B cell (primary cell): ENCODE measurements around the gene RIC3. TPM values are rescaled to one million over a fixed set of nuclear protein-coding genes. Genes with fewer than 3 reads are reported as not detected.

Experiments used
- ATAC-seq: fragments of 200-7000 bp; cut with Tn5 transposase; one replicate; pipeline ENCODE4 v1.10.0; 2021; ENCODE audit warnings: low read depth, mild to moderate bottlenecking, moderate number of reproducible peaks, moderate library complexity
- CTCF ChIA-PET: fragments of 350-600 bp; sonication (Branson Sonifier 250); formaldehyde crosslinking; loops from one replicate; lab custom pipeline; 2021; ENCODE audit warnings: antibody characterized with exemption, inconsistent platforms; lab: Charles Lee
- POLR2A ChIA-PET: fragments of 350-600 bp; sonication (Branson Sonifier 250); formaldehyde crosslinking; loops from one replicate; lab custom pipeline; 2021; ENCODE audit warnings: antibody characterized with exemption; lab: Charles Lee
- DNase-seq: peaks from one replicate; pipeline ENCODE4 v3.0.0; 2013
- H2AFZ ChIP-seq: 2 replicates; pipeline ENCODE4 v1.6.1; 2012; ENCODE audit warnings: mild to moderate bottlenecking, low read depth, low read length; ENCODE audit not compliant: insufficient read depth, poor library complexity, severe bottlenecking
- H3K27ac ChIP-seq, 2 donors: 1 replicate in 1 of 2; 2 replicates in 1 of 2; pipeline ENCODE4 v1.5.1; 2012 to 2013; ENCODE audit warnings: low read length in 2 of 2, mild to moderate bottlenecking in 2 of 2, moderate library complexity in 1 of 2
- H3K27me3 ChIP-seq, 4 experiments: fragments of 200-600 bp in 1 of 4; sonication (generic) in 1 of 4; replicated peaks in 1 of 4; 1 replicate in 2 of 4; 2 replicates in 2 of 4; pipeline versions ENCODE4 v1.6.1 to v1.7.0; 2013 to 2016; ENCODE audit warnings: low read length in 3 of 4, mild to moderate bottlenecking in 2 of 4, mixed read lengths in 1 of 4, moderate library complexity in 1 of 4; ENCODE audit not compliant: insufficient read depth in 4 of 4, control insufficient read depth in 3 of 4; ENCODE audit errors: control extremely low read depth in 1 of 4
- H3K36me3 ChIP-seq, 2 experiments: replicated peaks in 1 of 2; 1 replicate in 1 of 2; 2 replicates in 1 of 2; pipeline versions ENCODE4 v1.6.1 to v1.7.1; 2013; ENCODE audit warnings: low read length in 1 of 2; ENCODE audit not compliant: insufficient read depth in 2 of 2, control insufficient read depth in 1 of 2; ENCODE audit errors: control extremely low read depth in 1 of 2, extremely low read depth in 1 of 2
- H3K4me1 ChIP-seq, 2 donors: fragments of 200-600 bp in 1 of 2; sonication (generic) in 1 of 2; 1 replicate in 1 of 2; 2 replicates in 1 of 2; pipeline versions ENCODE4 v1.5.1 to v1.6.1; 2013 to 2017; ENCODE audit warnings: low read length in 2 of 2; ENCODE audit not compliant: control insufficient read depth in 2 of 2, insufficient read depth in 2 of 2
- H3K4me2 ChIP-seq: replicated peaks from 2 replicates; pipeline ENCODE3; 2012; ENCODE audit warnings: mild to moderate bottlenecking, low read depth, low read length; ENCODE audit not compliant: poor library complexity, severe bottlenecking
- H3K4me3 ChIP-seq, 5 experiments: fragments of 200-600 bp in 1 of 5; sonication (generic) in 1 of 5; 1 replicate in 3 of 5; 2 replicates in 2 of 5; pipeline versions ENCODE4 v1.5.1 to v1.7.0; 2011 to 2016; ENCODE audit warnings: low read length in 4 of 5, mild to moderate bottlenecking in 4 of 5, low read depth in 2 of 5, control low read depth in 1 of 5, moderate library complexity in 1 of 5; ENCODE audit not compliant: insufficient read depth in 1 of 5; ENCODE audit errors: control extremely low read depth in 1 of 5, extremely low read depth in 1 of 5
- H3K79me2 ChIP-seq: fragments of 200-600 bp; sonication (generic); one replicate; pipeline ENCODE4 v1.6.0; 2016; ENCODE audit warnings: low read length; ENCODE audit not compliant: control insufficient read depth, insufficient read depth
- H3K9ac ChIP-seq: fragments of 200-600 bp; sonication (generic); 2 replicates; pipeline ENCODE4 v1.6.1; 2017; ENCODE audit warnings: mild to moderate bottlenecking, low read length, moderate library complexity
- H3K9me3 ChIP-seq, 3 donors: one replicate each; pipeline versions ENCODE4 v1.6.1 to v1.7.1; 2013; ENCODE audit warnings: low read length in 2 of 3; ENCODE audit not compliant: control insufficient read depth in 2 of 3, insufficient read depth in 1 of 3; ENCODE audit errors: control extremely low read depth in 1 of 3
- H4K20me1 ChIP-seq: 2 replicates; pipeline ENCODE4 v1.6.0; 2012; ENCODE audit warnings: mild to moderate bottlenecking, low read length; ENCODE audit not compliant: insufficient read depth, control insufficient read depth, poor library complexity, severe bottlenecking
- H3K27ac Mint-ChIP-seq: one replicate; pipeline ENCODE4 v1.8.0; 2021; ENCODE audit warnings: mixed read lengths
- H3K27me3 Mint-ChIP-seq: one replicate; pipeline ENCODE4 v1.8.0; 2021; ENCODE audit warnings: mixed read lengths
- H3K4me1 Mint-ChIP-seq: one replicate; pipeline ENCODE4 v1.8.0; 2021; ENCODE audit warnings: mixed read lengths
- H3K4me3 Mint-ChIP-seq: one replicate; pipeline ENCODE4 v1.8.0; 2021; ENCODE audit warnings: mixed read lengths
- H3K9me3 Mint-ChIP-seq: one replicate; pipeline ENCODE4 v1.8.0; 2022; ENCODE audit warnings: mixed read lengths; ENCODE audit not compliant: insufficient read depth
- CTCF ChIP-seq: fragments of 200-600 bp; IDR thresholded peaks from one replicate; pipeline ENCODE4 v1.8.0; 2022; ENCODE audit warnings: antibody characterized with exemption, mild to moderate bottlenecking
- EZH2 ChIP-seq: IDR thresholded peaks from 2 replicates; pipeline ENCODE4 v1.6.1; 2012; ENCODE audit warnings: borderline replicate concordance, low read depth, mild to moderate bottlenecking, moderate library complexity, low read length; ENCODE audit not compliant: insufficient read depth, poor library complexity, severe bottlenecking
- WGBS: methylation state at CpG from one replicate; pipeline ENCODE4 v1.1.5; 2013; ENCODE audit warnings: missing lambda C conversion rate; ENCODE audit not compliant: insufficient coverage; 5-methylcytosine and 5-hydroxymethylcytosine counted together
- intact Hi-C: fragments of 100-400 bp; cut with micrococcal nuclease; formaldehyde crosslinking; loops from one replicate; pipeline ENCODE4 v1.10.0; 2022
- polyA plus RNA-seq: library from polyadenylated mRNA; depleted of rRNA; stranded (reverse); fragments of >200 nt; gene quantifications from 2 replicates; pipeline ENCODE4 v1.2.3, GENCODE V29; 2012
- total RNA-seq, 2 donors: library from RNA; stranded (reverse); fragments of 120-200 nt in 1 of 2; gene quantifications; 1 replicate in 1 of 2; 2 replicates in 1 of 2; pipeline versions ENCODE4 v1.2.3 to v1.2.4, GENCODE V29; 2013 to 2022

RIC3 gene
- total and polyA plus RNA-seq, 2 donors (not counting 1 experiment from before 2014, with no cell fraction given) = 62.4 to 74.6 TPM

GRCh38 chr11:8199676-8200075 lies 30.9 kb upstream of the RIC3 start:
- no peak overlapping the region for H2AFZ ChIP-seq
- peak overlapping the region; percentile 16 for H3K27ac Mint-ChIP-seq
- no peaks in the 10 kb centered on the region for H3K27me3 ChIP-seq
- H3K9me3 ChIP-seq = no peaks in the 10 kb centered on the region
- H3K4me1 Mint-ChIP-seq = peaks cover 45% of the 10 kb centered on the region
- H3K4me1 ChIP-seq = peaks cover 41 to 47% of the 10 kb centered on the region in 2 donors
- H3K36me3 ChIP-seq = no peaks in the 10 kb centered on the region
- H3K27ac ChIP-seq = no peak overlapping the region
- intact Hi-C loops = loop anchor here (10.0 kb wide), 2 partner anchors 305 to 765 kb away; partner anchors contain the start of gene TMEM9B
- no peak for DNase-seq
- no peak overlapping the region for H3K4me3 ChIP-seq
- ChIA-PET POLR2A (no interaction called here), CTCF (interaction anchor here (7.8 kb wide), 1 partner anchor 9 kb away, joined by 327 read pairs; no protein-coding TSS in a partner anchor)
- H3K9me3 Mint-ChIP-seq = no peaks in the 10 kb centered on the region
- H3K79me2 ChIP-seq = peaks cover 6% of the 10 kb centered on the region
- TF ChIP-seq EZH2 = no peak
- TF ChIP-seq CTCF = no peak
- no peak overlapping the region for H3K9ac ChIP-seq
- WGBS = 100% methylated on average over 1 of the region's 2 CpGs
- H3K4me3 Mint-ChIP-seq = no peak overlapping the region
- H4K20me1 ChIP-seq = no peaks in the 10 kb centered on the region
- H3K4me2 ChIP-seq = no peak overlapping the region
- no peak for ATAC-seq
- H3K27me3 Mint-ChIP-seq = peaks cover 1% of the 10 kb centered on the region

- DNase-seq = no peak
- peaks cover 24 to 26% of the 10 kb centered on the region in 2 donors for H3K4me1 ChIP-seq
- H3K27me3 ChIP-seq = no peaks in the 10 kb centered on the region
- H3K27ac ChIP-seq = no peak overlapping the region
- H3K9ac ChIP-seq = no peak overlapping the region
- no peak overlapping the region for H3K4me2 ChIP-seq
- intact Hi-C loops = no loop called here
- TF ChIP-seq CTCF (no peak), EZH2 (no peak)
- H3K9me3 ChIP-seq = no peaks in the 10 kb centered on the region
- Mint-ChIP-seq H3K9me3 (no peaks in the 10 kb centered on the region), H3K4me1 (peaks cover 22% of the 10 kb centered on the region), H3K27ac (no peak overlapping the region), H3K4me3 (no peak overlapping the region), H3K27me3 (peaks cover 11% of the 10 kb centered on the region)
- no peaks in the 10 kb centered on the region for H4K20me1 ChIP-seq
- H3K36me3 ChIP-seq = no peaks in the 10 kb centered on the region
- ChIA-PET CTCF (interaction anchor here (2.9 to 7.8 kb wide), 3 partner anchors 12 to 369 kb away, joined by 13 to 327 read pairs (median 88); partner anchors contain the start of gene LMO1), POLR2A (interaction anchor here (0.6 kb wide), 1 partner anchor 1464 kb away, joined by 7 read pairs; no protein-coding TSS in a partner anchor)
- no peak overlapping the region for H3K4me3 ChIP-seq
- H3K79me2 ChIP-seq = no peaks in the 10 kb centered on the region
- ATAC-seq = no peak
- H2AFZ ChIP-seq = no peak overlapping the region
These were observed 27.9 kb upstream of the RIC3 start for GRCh38 chr11:8196749-8197148.
